NB4 (cell line): ENCODE data around the gene TFAP2C.

Experiments
- MYC ChIP-seq: IDR thresholded peaks from 2 replicates; pipeline ENCODE4 v1.6.1; 2011; ENCODE audit warnings: low read depth, low read length
- POLR2A ChIP-seq: IDR thresholded peaks from 2 replicates; pipeline ENCODE4 v1.6.1; 2011; ENCODE audit warnings: mild to moderate bottlenecking; ENCODE audit not compliant: insufficient read length; ENCODE audit errors: extremely low read depth
- TF ChIP-seq, protein P1 (sequence below): IDR thresholded peaks from one replicate; pipeline ENCODE4 v1.5.1; 2012; ENCODE audit warnings: low read depth, low read length

DNA sequence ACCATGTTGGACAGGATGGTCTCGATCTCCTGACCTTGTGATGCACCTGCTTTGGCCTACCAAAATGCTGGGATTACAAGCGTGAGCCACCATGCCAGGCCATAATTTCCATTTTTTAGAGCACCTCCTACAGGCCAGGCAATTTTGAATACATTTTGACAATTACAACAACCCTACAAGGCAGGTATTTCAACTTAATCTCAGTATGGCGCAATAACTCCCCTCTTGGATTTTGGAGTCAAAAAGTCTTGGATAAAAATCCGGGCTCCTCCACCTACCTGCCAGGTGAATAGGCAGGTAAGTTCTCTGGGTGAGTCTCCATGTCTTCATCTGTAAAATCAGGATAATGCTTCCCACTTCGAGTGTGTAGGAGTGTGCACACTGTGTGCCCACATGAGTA, 39.5 kb upstream of the TFAP2C start:
- TF ChIP-seq POLR2A (no peak), MYC (no peak)
- TF ChIP-seq, protein P1, sequence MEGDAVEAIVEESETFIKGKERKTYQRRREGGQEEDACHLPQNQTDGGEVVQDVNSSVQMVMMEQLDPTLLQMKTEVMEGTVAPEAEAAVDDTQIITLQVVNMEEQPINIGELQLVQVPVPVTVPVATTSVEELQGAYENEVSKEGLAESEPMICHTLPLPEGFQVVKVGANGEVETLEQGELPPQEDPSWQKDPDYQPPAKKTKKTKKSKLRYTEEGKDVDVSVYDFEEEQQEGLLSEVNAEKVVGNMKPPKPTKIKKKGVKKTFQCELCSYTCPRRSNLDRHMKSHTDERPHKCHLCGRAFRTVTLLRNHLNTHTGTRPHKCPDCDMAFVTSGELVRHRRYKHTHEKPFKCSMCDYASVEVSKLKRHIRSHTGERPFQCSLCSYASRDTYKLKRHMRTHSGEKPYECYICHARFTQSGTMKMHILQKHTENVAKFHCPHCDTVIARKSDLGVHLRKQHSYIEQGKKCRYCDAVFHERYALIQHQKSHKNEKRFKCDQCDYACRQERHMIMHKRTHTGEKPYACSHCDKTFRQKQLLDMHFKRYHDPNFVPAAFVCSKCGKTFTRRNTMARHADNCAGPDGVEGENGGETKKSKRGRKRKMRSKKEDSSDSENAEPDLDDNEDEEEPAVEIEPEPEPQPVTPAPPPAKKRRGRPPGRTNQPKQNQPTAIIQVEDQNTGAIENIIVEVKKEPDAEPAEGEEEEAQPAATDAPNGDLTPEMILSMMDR = no peak
